ENCODE measurements around the gene INPP5A. TPM values are rescaled to one million over a fixed set of nuclear protein-coding genes. Genes with fewer than 3 reads are reported as not detected.

Gene INPP5A
- total and polyA plus RNA-seq, 9 of the 15 experiments (the other 6 are each of a cell fraction or from before 2014, with no cell fraction given): 0.66 to 11.6 (median 7.7) TPM

- TF ChIP-seq MXD1 (CRISPR knock-in tag; IDR thresholded peaks at IDR 0.05; ENCODE audit: borderline replicate concordance, poor library complexity, severe bottlenecking): no peak
- no peak for TF ChIP-seq BHLHE40 (IDR thresholded peaks at IDR 0.05; ENCODE audit: low read length)
These were observed 3.1 kb upstream of the INPP5A start (continued) for GRCh38 chr10:132534391-132535064.

- CTCF ChIA-PET (ENCODE audit: low intra/inter-chr PET ratio): no interaction called here
- POLR2A ChIA-PET: no interaction called here
- intact Hi-C loops (cut with micrococcal nuclease): loop anchor here (10.0 kb wide), 1 partner anchor 100 kb away; no protein-coding TSS in a partner anchor
- TF ChIP-seq ZNF707 (CRISPR knock-in tag; conservative IDR thresholded peaks at IDR 0.05) (no peak), PCBP2 (IDR thresholded peaks at IDR 0.05; ENCODE audit: low read depth, low read length, poor library complexity, severe bottlenecking) (no peak), CC2D1A (IDR thresholded peaks at IDR 0.05) (no peak), CHD2 (IDR thresholded peaks at IDR 0.05; ENCODE audit: low read depth, low read length) (no peak), GTF2E2 (tag; IDR thresholded peaks at IDR 0.05) (no peak)
- H3K9ac ChIP-seq (ENCODE audit: insufficient read depth in 1 of 2, low read depth in 2 of 2, low read length in 2 of 2): no peak overlapping the region
- in situ Hi-C loops (cut with MboI): no loop called here
- no peak overlapping the region for H3K4me2 ChIP-seq (ENCODE audit: insufficient read depth, low read length)
- H3K27ac ChIP-seq (ENCODE audit: extremely low read depth, low read depth, low read length): no peak overlapping the region
- no peaks in the 10 kb centered on the region for H4K20me1 ChIP-seq (replicated peaks; ENCODE audit: control insufficient read depth, insufficient read depth, low read length)
- no peaks in the 10 kb centered on the region for H3K9me3 ChIP-seq (replicated peaks; ENCODE audit: control insufficient read depth, insufficient read depth, low read depth, low read length)
- DNase-seq (ENCODE audit: extremely low read depth in 1 of 4, low spot score in 3 of 4): no peak
- no peak overlapping the region for H2AFZ ChIP-seq (ENCODE audit: low read depth, low read length)
- no TSS peak for BruUV-seq (replicated peaks)
- peaks cover 6 to 29% of the 10 kb centered on the region in 2 experiments; a peak in 3 of 5 replicates for H3K4me1 ChIP-seq (replicated peaks in 1 of 2; ENCODE audit: control insufficient read depth in 2 of 2, insufficient read depth in 2 of 2, low read length in 2 of 2)
- H3K4me3 ChIP-seq: no peak overlapping the region
- H3K79me2 ChIP-seq (ENCODE audit: control insufficient read depth, insufficient read depth, low read length): peaks cover 10% of the 10 kb centered on the region
- H3K27me3 ChIP-seq (ENCODE audit: control insufficient read depth in 2 of 2, insufficient read depth in 2 of 2, low read length in 2 of 2): peaks cover 6 to 16% of the 10 kb centered on the region in 2 experiments; a peak in 4 of 5 replicates
- no peaks in the 10 kb centered on the region for H3K9me1 ChIP-seq (ENCODE audit: control insufficient read depth, insufficient read depth, low read length)
- 75% methylated on average over 5 of the region's 18 CpGs for WGBS (ENCODE audit: insufficient coverage, low coverage, missing lambda C conversion rate)
- ATAC-seq: no peak
- FAIRE-seq: no peak
- no peaks in the 10 kb centered on the region for H3K36me3 ChIP-seq (ENCODE audit: control insufficient read depth, insufficient read depth, low read length)
These were observed 2.4 kb upstream of the INPP5A start for GRCh38 chr10:132535065-132535651.

All from K562 (cell line).